HepG2 (cell line): Measurements from ENCODE around the gene FBXO7. TPM values are rescaled to one million over a fixed set of nuclear protein-coding genes. Genes with fewer than 3 reads are reported as not detected.

Source experiments
- ATAC-seq: fragments of 200-7000 bp; cut with Tn5 transposase; 3 replicates; pipeline ENCODE4 v1.9.1; 2020; ENCODE audit warnings: mild to moderate bottlenecking, moderate library complexity
- BruUV-seq: library from RNA; stranded (reverse); fragments of 400-500 nt; replicated peaks from 2 replicates; lab custom pipeline; 2021; lab: Mats Ljungman, UMichigan
- CTCF ChIA-PET: fragments of 300-600 bp; formaldehyde crosslinking; extraction: SDS; loops from one replicate; lab custom pipeline; 2021; ENCODE audit warnings: low total read pairs, inconsistent platforms, low intra/inter-chr PET ratio; lab: Yijun Ruan, JAX
- POLR2A ChIA-PET: fragments of 350-600 bp; sonication (Branson Sonifier 250); formaldehyde crosslinking; loops from one replicate; lab custom pipeline; 2020; ENCODE audit warnings: antibody characterized with exemption, inconsistent platforms; lab: Yijun Ruan, JAX
- DNase-seq: peaks from one replicate; pipeline ENCODE4 v3.0.0-alpha.2; 2015; ENCODE audit warnings: low spot score
- FAIRE-seq: peaks from 3 replicates; lab custom pipeline; 2011; peaks lifted over from hg19 to GRCh38; lab: Jason Lieb, UNC
- H2AFZ ChIP-seq: one replicate; pipeline ENCODE4 v1.6.1; 2011; ENCODE audit warnings: low read length, inconsistent platforms
- H3K27ac ChIP-seq: fragments of 300-600 bp; 3 replicates; pipeline ENCODE4 v1.8.0; 2011; ENCODE audit warnings: mixed run types, mild to moderate bottlenecking, mixed read lengths, low read length, inconsistent platforms; ENCODE audit not compliant: insufficient read depth; ENCODE audit errors: extremely low read length
- H3K27me3 ChIP-seq, 2 experiments: fragments of 200-600 bp in 1 of 2; 2 replicates in 1 of 2; 3 replicates in 1 of 2; pipeline versions ENCODE4 v1.6.0 to v1.8.0; 2011; ENCODE audit warnings: low read length in 2 of 2, mild to moderate bottlenecking in 2 of 2, moderate library complexity in 2 of 2, inconsistent platforms in 1 of 2; ENCODE audit not compliant: insufficient read depth in 2 of 2, control insufficient read depth in 1 of 2
- H3K36me3 ChIP-seq, 2 experiments: fragments of 200-600 bp in 1 of 2; replicated peaks in 1 of 2; 2 replicates in 1 of 2; 3 replicates in 1 of 2; pipeline versions ENCODE4 v1.5.1 to v1.8.0; 2011; ENCODE audit warnings: low read length in 2 of 2, inconsistent platforms in 1 of 2; ENCODE audit not compliant: insufficient read depth in 2 of 2, control insufficient read depth in 1 of 2
- H3K4me1 ChIP-seq: 2 replicates; pipeline ENCODE4 v1.5.1; 2012; ENCODE audit warnings: low read length, inconsistent platforms; ENCODE audit not compliant: insufficient read depth
- H3K4me2 ChIP-seq: 2 replicates; pipeline ENCODE4 v1.6.0; 2011; ENCODE audit warnings: low read depth, low read length, inconsistent platforms
- H3K4me3 ChIP-seq, 3 experiments: fragments of 200-600 bp in 1 of 3; sonication (generic), shearing (Covaris generic) in 1 of 3; replicated peaks in 1 of 3; 2 replicates each; pipeline ENCODE4 v1.5.1; 2011 to 2016; ENCODE audit warnings: low read length in 3 of 3, inconsistent platforms in 2 of 3, low read depth in 2 of 3, mild to moderate bottlenecking in 2 of 3, control low read depth in 1 of 3, mixed read lengths in 1 of 3; ENCODE audit not compliant: insufficient read depth in 1 of 3
- H3K79me2 ChIP-seq: one replicate; pipeline ENCODE4 v1.6.1; 2011; ENCODE audit warnings: low read length, inconsistent platforms; ENCODE audit not compliant: insufficient read depth
- H3K9ac ChIP-seq: 2 replicates; pipeline ENCODE4 v1.6.0; 2011; ENCODE audit warnings: mild to moderate bottlenecking, low read depth, low read length, inconsistent platforms; ENCODE audit not compliant: insufficient read depth
- H3K9me3 ChIP-seq: 2 replicates; pipeline ENCODE4 v1.5.1; 2012; ENCODE audit warnings: mild to moderate bottlenecking, low read length
- H4K20me1 ChIP-seq: 2 replicates; pipeline ENCODE4 v1.6.0; 2011; ENCODE audit warnings: inconsistent platforms, mild to moderate bottlenecking, low read length, moderate library complexity; ENCODE audit not compliant: insufficient read depth
- TCF7L2 ChIP-seq: IDR thresholded peaks from 2 replicates; pipeline ENCODE4 v1.6.1; 2011; ENCODE audit warnings: mild to moderate bottlenecking, low read depth, low read length, moderate library complexity
- ZNF207 ChIP-seq: fragments of 450-650 bp; IDR thresholded peaks from 2 replicates; pipeline ENCODE4 v1.6.1; 2016; ENCODE audit warnings: antibody characterized with exemption, borderline replicate concordance
- ZNF296 ChIP-seq: sonication (generic); formaldehyde crosslinking; conservative IDR thresholded peaks from 2 replicates; pipeline ENCODE4 v1.5.0; 2020; ENCODE audit warnings: mild to moderate bottlenecking, missing genetic modification reagents
- ZNF629 ChIP-seq: sonication (generic); formaldehyde crosslinking; conservative IDR thresholded peaks from 2 replicates; pipeline ENCODE4 v1.5.0; 2020; ENCODE audit warnings: missing genetic modification reagents
- WGBS: methylation state at CpG from one replicate; pipeline ENCODE4 v1.1.6; 2017; ENCODE audit warnings: low lambda C conversion rate; 5-methylcytosine and 5-hydroxymethylcytosine counted together
- in situ Hi-C: cut with HindIII; loops from 2 replicates; pipeline ENCODE4 v1.10.0; 2017; ENCODE audit warnings: low pct_unique_long_range_greater_than_20kb; ENCODE audit not compliant: extremely low pct_ligation_motif_present
- intact Hi-C: fragments of 100-400 bp; cut with micrococcal nuclease; formaldehyde crosslinking; loops from one replicate; pipeline ENCODE4 v1.10.0; 2022; ENCODE audit not compliant: unreplicated experiment
- polyA plus RNA-seq, 8 experiments: library from polyadenylated mRNA; depleted of rRNA in 3 of 8; stranded (reverse) in 7 of 8; unstranded in 1 of 8; fragments of >200 nt; fragmentation: Illumina TruSeq in 4 of 8; extraction: Trizol in 4 of 8; gene quantifications; 2 replicates each; pipeline versions ENCODE4 v1.2.1 to v1.2.3, GENCODE V29; 2011 to 2016; ENCODE audit warnings: low read depth in 4 of 8, missing spikeins in 1 of 8, mixed read lengths in 1 of 8; ENCODE audit not compliant: insufficient read depth in 1 of 8
- total RNA-seq, 5 experiments: library from RNA; depleted of rRNA; stranded (reverse); fragments of >200 nt; fragmentation: Illumina TruSeq; extraction: Trizol; gene quantifications; 2 replicates each; pipeline ENCODE4 v1.2.3, GENCODE V29; 2016; ENCODE audit warnings: low read depth in 1 of 5
- TF ChIP-seq, protein P1 (sequence below): sonication (generic); formaldehyde crosslinking; IDR thresholded peaks from 2 replicates; pipeline ENCODE4 v1.4.0; 2020; ENCODE audit warnings: mild to moderate bottlenecking, missing genetic modification reagents

FBXO7 gene
- total and polyA plus RNA-seq, 2 of the 13 experiments (the other 11 are each of a cell fraction or from before 2014, with no cell fraction given): 105 to 172 TPM

DNA sequence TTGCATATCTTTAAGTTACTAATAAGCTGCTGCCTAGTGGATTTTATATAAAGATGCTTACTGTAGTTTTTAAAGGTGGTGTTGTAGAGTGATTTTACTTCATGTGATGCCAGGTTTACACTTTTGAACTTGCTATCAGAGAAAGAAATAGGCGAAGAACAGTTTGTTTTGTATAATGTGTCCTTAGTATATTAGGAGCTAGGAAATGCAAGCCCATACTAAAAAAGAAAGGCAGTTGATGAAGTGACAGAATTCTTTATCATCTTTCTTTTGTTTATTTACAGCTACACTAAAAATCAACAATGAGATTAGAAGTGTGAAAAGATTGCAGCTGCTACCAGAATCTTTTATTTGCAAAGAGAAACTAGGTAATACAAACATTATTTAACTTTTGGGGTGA lies 12.8 kb downstream of the FBXO7 start:
- CTCF ChIA-PET: no interaction called here
- BruUV-seq: no TSS peak
- 0 out of 2 replicates have a peak, but pooled peaks cover 9% of the 10 kb centered on the region for H3K4me1 ChIP-seq
- peaks cover 7 to 75% of the 10 kb centered on the region in 2 experiments for H3K36me3 ChIP-seq
- H3K27ac ChIP-seq: no peak overlapping the region
- in situ Hi-C loops: no loop called here
- FAIRE-seq: no peak
- peaks cover 30% of the 10 kb centered on the region for H3K79me2 ChIP-seq
- POLR2A ChIA-PET: no interaction called here
- H4K20me1 ChIP-seq: peaks cover 16% of the 10 kb centered on the region
- TF ChIP-seq ZNF207: no peak
- H3K9ac ChIP-seq: no peak overlapping the region
- no peaks in the 10 kb centered on the region for H3K27me3 ChIP-seq
- WGBS: 100% methylated on average over 1 of the region's 1 CpG
- H3K4me2 ChIP-seq: no peak overlapping the region
- intact Hi-C loops: no loop called here
- H3K4me3 ChIP-seq: no peak overlapping the region
- DNase-seq: no peak
- no peaks in the 10 kb centered on the region for H3K9me3 ChIP-seq
- H2AFZ ChIP-seq: no peak overlapping the region
- no peak for ATAC-seq

DNA sequence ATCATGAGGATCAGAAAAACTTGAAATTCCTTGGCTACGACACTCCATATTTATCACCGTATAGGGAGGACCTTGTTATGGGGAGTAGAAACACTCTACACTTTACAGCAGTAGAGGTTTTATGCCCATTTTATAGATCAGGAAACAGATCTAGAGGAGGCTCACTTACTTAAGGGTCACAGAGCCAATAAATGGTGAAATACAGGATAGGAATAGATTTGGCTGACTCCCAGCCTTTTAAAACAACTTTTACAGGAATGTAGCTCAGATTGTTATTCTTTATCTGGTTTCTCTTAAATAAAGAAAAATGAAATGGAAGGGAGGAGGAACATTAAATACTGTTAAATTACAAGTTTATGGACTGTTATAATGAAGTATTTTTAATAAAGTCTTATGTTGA lies 14.8 kb downstream of the FBXO7 start:
- no peak overlapping the region for H3K4me3 ChIP-seq
- DNase-seq (no peak), ATAC-seq (no peak), FAIRE-seq (no peak)
- no peak overlapping the region for H3K4me2 ChIP-seq
- POLR2A ChIA-PET: no interaction called here
- no peak overlapping the region for H3K9ac ChIP-seq
- CTCF ChIA-PET: no interaction called here
- H3K36me3 ChIP-seq: peaks cover 14 to 86% of the 10 kb centered on the region in 2 experiments
- in situ Hi-C loops (no loop called here), intact Hi-C loops (no loop called here)
- peaks cover under 1% of the 10 kb centered on the region; the same call in 1 of the 2 replicates for H4K20me1 ChIP-seq
- WGBS: 99% methylated on average over 2 of the region's 2 CpGs
- no peak overlapping the region for H3K27ac ChIP-seq
- peaks cover 11% of the 10 kb centered on the region for H3K79me2 ChIP-seq
- H2AFZ ChIP-seq: no peak overlapping the region
- H3K9me3 ChIP-seq: no peaks in the 10 kb centered on the region
- no peak for TF ChIP-seq TCF7L2
- TF ChIP-seq, protein P1, sequence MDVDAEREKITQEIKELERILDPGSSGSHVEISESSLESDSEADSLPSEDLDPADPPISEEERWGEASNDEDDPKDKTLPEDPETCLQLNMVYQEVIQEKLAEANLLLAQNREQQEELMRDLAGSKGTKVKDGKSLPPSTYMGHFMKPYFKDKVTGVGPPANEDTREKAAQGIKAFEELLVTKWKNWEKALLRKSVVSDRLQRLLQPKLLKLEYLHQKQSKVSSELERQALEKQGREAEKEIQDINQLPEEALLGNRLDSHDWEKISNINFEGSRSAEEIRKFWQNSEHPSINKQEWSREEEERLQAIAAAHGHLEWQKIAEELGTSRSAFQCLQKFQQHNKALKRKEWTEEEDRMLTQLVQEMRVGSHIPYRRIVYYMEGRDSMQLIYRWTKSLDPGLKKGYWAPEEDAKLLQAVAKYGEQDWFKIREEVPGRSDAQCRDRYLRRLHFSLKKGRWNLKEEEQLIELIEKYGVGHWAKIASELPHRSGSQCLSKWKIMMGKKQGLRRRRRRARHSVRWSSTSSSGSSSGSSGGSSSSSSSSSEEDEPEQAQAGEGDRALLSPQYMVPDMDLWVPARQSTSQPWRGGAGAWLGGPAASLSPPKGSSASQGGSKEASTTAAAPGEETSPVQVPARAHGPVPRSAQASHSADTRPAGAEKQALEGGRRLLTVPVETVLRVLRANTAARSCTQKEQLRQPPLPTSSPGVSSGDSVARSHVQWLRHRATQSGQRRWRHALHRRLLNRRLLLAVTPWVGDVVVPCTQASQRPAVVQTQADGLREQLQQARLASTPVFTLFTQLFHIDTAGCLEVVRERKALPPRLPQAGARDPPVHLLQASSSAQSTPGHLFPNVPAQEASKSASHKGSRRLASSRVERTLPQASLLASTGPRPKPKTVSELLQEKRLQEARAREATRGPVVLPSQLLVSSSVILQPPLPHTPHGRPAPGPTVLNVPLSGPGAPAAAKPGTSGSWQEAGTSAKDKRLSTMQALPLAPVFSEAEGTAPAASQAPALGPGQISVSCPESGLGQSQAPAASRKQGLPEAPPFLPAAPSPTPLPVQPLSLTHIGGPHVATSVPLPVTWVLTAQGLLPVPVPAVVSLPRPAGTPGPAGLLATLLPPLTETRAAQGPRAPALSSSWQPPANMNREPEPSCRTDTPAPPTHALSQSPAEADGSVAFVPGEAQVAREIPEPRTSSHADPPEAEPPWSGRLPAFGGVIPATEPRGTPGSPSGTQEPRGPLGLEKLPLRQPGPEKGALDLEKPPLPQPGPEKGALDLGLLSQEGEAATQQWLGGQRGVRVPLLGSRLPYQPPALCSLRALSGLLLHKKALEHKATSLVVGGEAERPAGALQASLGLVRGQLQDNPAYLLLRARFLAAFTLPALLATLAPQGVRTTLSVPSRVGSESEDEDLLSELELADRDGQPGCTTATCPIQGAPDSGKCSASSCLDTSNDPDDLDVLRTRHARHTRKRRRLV: no peak
- TF ChIP-seq ZNF629 (CRISPR knock-in tag): 0 out of 2 replicates have a peak, but pooled peaks have one; percentile 17
- TF ChIP-seq ZNF296 (CRISPR knock-in tag): no peak
- no peaks in the 10 kb centered on the region for H3K27me3 ChIP-seq
- H3K4me1 ChIP-seq: no peaks in the 10 kb centered on the region
- BruUV-seq: no TSS peak
